ENCODE measurements around the gene PPIE.

PPIE gene

GRCh38 chr1:39808784-39809517 lies 70.3 kb downstream of the PPIE start:
- Histone ChIP-seq H3K4me1 (ENCODE audit: control insufficient read depth, insufficient read depth, low read length) (no peaks in the 10 kb centered on the region), H3K27me3 (ENCODE audit: control insufficient read depth in 1 of 2, insufficient read depth in 2 of 2, low read length in 2 of 2) (peaks cover 0 to 3% of the 10 kb centered on the region in 2 donors), H3K27ac (ENCODE audit: low read length) (no peak overlapping the region), H3K36me3 (ENCODE audit: control insufficient read depth in 2 of 2, insufficient read depth in 2 of 2, low read length in 2 of 2) (no peaks in the 10 kb centered on the region), H3K4me3 (ENCODE audit: low read length in 2 of 2) (no peak overlapping the region), H3K9me3 (ENCODE audit: control insufficient read depth in 2 of 2, low read length in 2 of 2) (peaks cover 0 to 2% of the 10 kb centered on the region in 2 donors), H3K9ac (ENCODE audit: low read length in 2 of 2) (no peak overlapping the region)

GRCh38 chr1:39812913-39813312 lies 74.2 kb downstream of the PPIE start:
- Histone ChIP-seq H3K9ac (ENCODE audit: low read length in 2 of 2) (no peak overlapping the region), H3K9me3 (ENCODE audit: control insufficient read depth in 2 of 2, low read length in 2 of 2) (no peaks in the 10 kb centered on the region), H3K27me3 (ENCODE audit: control insufficient read depth in 1 of 2, insufficient read depth in 2 of 2, low read length in 2 of 2) (peaks cover 6 to 9% of the 10 kb centered on the region in 2 donors), H3K4me1 (ENCODE audit: control insufficient read depth, insufficient read depth, low read length) (no peaks in the 10 kb centered on the region), H3K4me3 (ENCODE audit: low read length in 2 of 2) (no peak overlapping the region), H3K27ac (ENCODE audit: low read length) (no peak overlapping the region), H3K36me3 (ENCODE audit: control insufficient read depth in 2 of 2, insufficient read depth in 2 of 2, low read length in 2 of 2) (no peaks in the 10 kb centered on the region)

Data from stomach smooth muscle (tissue), 2 donors.